GM23248 (cell line): ENCODE results near the gene SEMA3G.

Experiments
- EZH2 ChIP-seq: fragments of 200-600 bp; sonication (generic); IDR thresholded peaks from 2 replicates; pipeline ENCODE4 v1.6.1; 2018; ENCODE audit warnings: antibody characterized with exemption, mild to moderate bottlenecking; ENCODE audit not compliant: insufficient read depth, poor library complexity, severe bottlenecking
- EZH2phosphoT487 ChIP-seq: fragments of 200-600 bp; sonication (generic); IDR thresholded peaks from 2 replicates; pipeline ENCODE4 v1.6.1; 2018; ENCODE audit warnings: antibody characterized with exemption, moderate library complexity, mild to moderate bottlenecking, low read depth; ENCODE audit not compliant: insufficient read depth

DNA sequence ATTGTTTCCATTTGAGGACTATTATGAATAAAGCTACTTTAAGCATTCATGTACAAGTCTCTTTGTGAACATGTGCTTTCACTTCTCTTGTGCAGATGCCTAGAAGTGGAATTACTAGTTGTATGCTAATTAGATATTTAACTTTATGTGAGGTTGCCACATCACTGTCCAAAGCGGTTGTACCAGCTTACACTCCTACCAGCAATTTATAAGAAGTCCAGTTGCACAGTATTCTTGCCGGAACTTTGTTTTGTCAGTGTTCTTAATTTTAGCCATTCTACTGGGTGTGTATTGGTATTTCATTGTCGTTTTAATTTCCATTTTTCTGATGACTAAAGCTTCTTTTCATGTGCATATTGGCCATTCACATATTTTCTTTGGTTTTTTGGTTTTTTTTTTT is 29.1 kb downstream of the SEMA3G start:
- TF ChIP-seq EZH2 (no peak), EZH2phosphoT487 (no peak)
